Measurements from ENCODE around the gene SSR2. TPM values are rescaled to one million over a fixed set of nuclear protein-coding genes. Genes with fewer than 3 reads are reported as not detected.

Gene SSR2
- total RNA-seq, 1 donor from 2014 or later: 231 TPM

GRCh38 chr1:155971910-155972809, 48.6 kb downstream of the SSR2 start:
- intact Hi-C loops (cut with DNase I): no loop called here
- H3K4me3 ChIP-seq: no peak overlapping the region
- peak overlapping the region; percentile 55 for H3K27ac ChIP-seq
- H3K36me3 ChIP-seq: peaks cover 49% of the 10 kb centered on the region
- DNase-seq (no peak), ATAC-seq (no peak)
- no peaks in the 10 kb centered on the region for H3K27me3 ChIP-seq
- no peaks in the 10 kb centered on the region for H3K9me3 ChIP-seq
- TF ChIP-seq CTCF (IDR thresholded peaks at IDR 0.05): no peak
- peaks cover 93% of the 10 kb centered on the region for H3K4me1 ChIP-seq

- no peaks in the 10 kb centered on the region for H3K27me3 ChIP-seq
- DNase-seq: peak; percentile 89
- no peaks in the 10 kb centered on the region for H3K9me3 ChIP-seq
- H3K4me1 ChIP-seq: peaks cover 89% of the 10 kb centered on the region
- H3K27ac ChIP-seq: peak overlapping the region; percentile 70
- no peak for TF ChIP-seq CTCF (IDR thresholded peaks at IDR 0.05)
- intact Hi-C loops (cut with DNase I): no loop called here
- ATAC-seq: peak; percentile 89
- H3K4me3 ChIP-seq: no peak overlapping the region
- peaks cover 64% of the 10 kb centered on the region for H3K36me3 ChIP-seq
Observed at GRCh38 chr1:155970531-155971167, 50.1 kb downstream of the SSR2 start.

GRCh38 chr1:155969377-155969791, 51.4 kb downstream of the SSR2 start:
- Histone ChIP-seq H3K27me3 (no peaks in the 10 kb centered on the region), H3K9me3 (no peaks in the 10 kb centered on the region), H3K4me1 (peaks cover 76% of the 10 kb centered on the region), H3K27ac (peak overlapping the region; percentile 70), H3K36me3 (peaks cover 77% of the 10 kb centered on the region), H3K4me3 (no peak overlapping the region)
- DNase-seq (no peak), ATAC-seq (no peak)
- TF ChIP-seq CTCF (IDR thresholded peaks at IDR 0.05): no peak
- intact Hi-C loops (cut with DNase I): no loop called here

- Histone ChIP-seq H3K36me3 (peaks cover 77% of the 10 kb centered on the region), H3K27ac (peak overlapping the region; percentile 70), H3K4me1 (peaks cover 69% of the 10 kb centered on the region), H3K27me3 (no peaks in the 10 kb centered on the region), H3K9me3 (no peaks in the 10 kb centered on the region), H3K4me3 (no peak overlapping the region)
- TF ChIP-seq CTCF (IDR thresholded peaks at IDR 0.05): no peak
- DNase-seq (no peak), ATAC-seq (no peak)
- intact Hi-C loops (cut with DNase I): no loop called here
Observed at GRCh38 chr1:155968670-155969069, 52.1 kb downstream of the SSR2 start.

DNA sequence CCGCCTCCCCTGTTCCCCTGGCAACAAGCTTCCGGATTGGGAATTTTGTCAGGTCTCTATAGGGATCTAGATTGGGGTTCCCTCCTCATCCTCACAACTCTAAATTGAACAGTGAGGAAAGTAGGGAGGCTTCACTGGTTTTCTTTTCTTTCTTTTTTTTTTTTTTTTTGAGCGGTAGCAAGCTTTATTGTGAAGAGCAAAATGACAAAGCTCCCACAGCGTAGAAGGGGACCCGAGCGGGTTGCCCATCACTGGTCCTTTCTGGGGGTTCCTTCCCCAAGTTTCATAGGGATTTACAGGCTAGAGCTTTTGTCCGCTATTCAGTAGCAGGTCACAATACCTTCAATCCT, 52.7 kb downstream of the SSR2 start:
- DNase-seq: no peak
- Histone ChIP-seq H3K27me3 (no peaks in the 10 kb centered on the region), H3K4me3 (no peak overlapping the region), H3K9me3 (no peaks in the 10 kb centered on the region), H3K36me3 (peaks cover 82% of the 10 kb centered on the region), H3K4me1 (peaks cover 64% of the 10 kb centered on the region), H3K27ac (peak overlapping the region; percentile 70)
- no peak for ATAC-seq
- intact Hi-C loops (cut with DNase I): no loop called here
- no peak for TF ChIP-seq CTCF (IDR thresholded peaks at IDR 0.05)
